Ovary (tissue), 9 donors: Measurements from ENCODE around the gene LCP1. TPM values are rescaled to one million over a fixed set of nuclear protein-coding genes. Genes with fewer than 3 reads are reported as not detected.

Experiments used
- DNase-seq, 5 donors: peaks; one replicate each; pipeline ENCODE4 v3.0.0-alpha.2; 2019 to 2020
- H3K27ac ChIP-seq, 2 donors: fragments of 200-600 bp; one replicate each; pipeline versions ENCODE4 v1.5.1 to v1.8.0; 2019 to 2022
- H3K27me3 ChIP-seq: fragments of 200-600 bp; one replicate; pipeline ENCODE4 v1.8.0; 2022
- H3K36me3 ChIP-seq: fragments of 200-600 bp; sonication (generic); one replicate; pipeline ENCODE4 v1.5.1; 2019
- H3K4me1 ChIP-seq: one replicate; pipeline ENCODE4 v1.8.1; 2013; ENCODE audit warnings: mild to moderate bottlenecking, moderate library complexity; ENCODE audit not compliant: insufficient read depth
- H3K4me3 ChIP-seq: fragments of 200-600 bp; sonication (generic); one replicate; pipeline ENCODE4 v1.5.1; 2017
- H3K9me3 ChIP-seq, 2 donors: fragments of 200-600 bp in 1 of 2; sonication (generic) in 1 of 2; one replicate each; pipeline versions ENCODE4 v1.5.1 to v1.8.1; 2013 to 2019; ENCODE audit warnings: mild to moderate bottlenecking in 1 of 2, moderate library complexity in 1 of 2
- CTCF ChIP-seq, 3 donors: fragments of 450-650 bp in 2 of 3; fragments of 200-600 bp in 1 of 3; IDR thresholded peaks; one replicate each; pipeline versions ENCODE4 v1.5.1 to v1.8.0; 2016 to 2022; ENCODE audit warnings: antibody characterized with exemption in 3 of 3, mild to moderate bottlenecking in 1 of 3
- EP300 ChIP-seq: sonication (generic); formaldehyde crosslinking; IDR thresholded peaks from one replicate; pipeline ENCODE4 v1.6.1; 2017; ENCODE audit warnings: antibody characterized with exemption
- POLR2A ChIP-seq: fragments of 450-650 bp; IDR thresholded peaks from one replicate; pipeline ENCODE4 v1.6.1; 2017; ENCODE audit warnings: antibody characterized with exemption, mild to moderate bottlenecking, moderate library complexity
- WGBS, 3 donors: extraction: QIAGEN DNeasy Blood & Tissue Kit in 1 of 3; methylation state at CpG; one replicate each; pipeline versions ENCODE4 v1.1.5 to v1.1.7; 2013 to 2017; 5-methylcytosine and 5-hydroxymethylcytosine counted together
- intact Hi-C, 4 donors: fragments of 100-400 bp; cut with DNase I; formaldehyde crosslinking; loops; one replicate each; pipeline versions ENCODE4 v1.11.0 to v1.15.1; 2022 to 2023
- polyA plus RNA-seq, 2 donors: library from polyadenylated mRNA; stranded (reverse); fragments of 200-250 nt in 1 of 2; fragments of 350-450 nt in 1 of 2; fragmentation: Illumina TruSeq in 1 of 2; extraction: RNeasy Lipid Tissue Mini Kit (QIAGEN cat#74804) in 1 of 2; gene quantifications; one replicate each; pipeline ENCODE4 v1.2.3, GENCODE V29; 2013 to 2014
- total RNA-seq, 7 donors: library from RNA; depleted of rRNA in 2 of 7; stranded (reverse); fragments of >200 nt in 2 of 7; fragmentation: NEBNext Ultra II Directional in 3 of 7; extraction: Animal tissue kit (Norgen Biotek cat#: 25700) in 3 of 7; gene quantifications; one replicate each; pipeline versions ENCODE4 v1.1.0 to v1.2.4, GENCODE V29; 2016 to 2023
- donor health status: DM: no; HTN: no; CAD: no; lungs with moderate emphysema.
- donor health status: DM: no; HTN: no; CAD: no.
- donor health status: Bipolar disorder and iron deficiency.
- donor health status: DM: yes; HTN: yes; CAD: no.
- donor health status: DM: no; HTN: no; CAD: no.
- donor health status: DM: yes; HTN: yes; CAD: no.

LCP1 gene
- total and polyA plus RNA-seq, 9 donors, result 5.7 to 56.9 (median 13.8) TPM

- Histone ChIP-seq H3K9me3 (no peaks in the 10 kb centered on the region), H3K36me3 (no peaks in the 10 kb centered on the region), H3K27ac (no peak overlapping the region), H3K4me1 (no peaks in the 10 kb centered on the region), H3K27me3 (no peaks in the 10 kb centered on the region), H3K4me3 (no peak overlapping the region)
- intact Hi-C loops, result no loop called here
- no peak for DNase-seq
- 78 to 85% (median 79%) methylated on average over 7 of the region's 7 CpGs for WGBS, 3 donors
- TF ChIP-seq EP300, result no peak
- no peak for TF ChIP-seq POLR2A
These were observed 54.5 kb downstream of the LCP1 start for GRCh38 chr13:46127358-46128023.

GRCh38 chr13:46126552-46127357, 55.2 kb downstream of the LCP1 start:
- H3K27ac ChIP-seq, result no peak overlapping the region
- H3K27me3 ChIP-seq, result no peaks in the 10 kb centered on the region
- DNase-seq, result peak in 3 of 5 donors; percentile 22 to 62 (median 27)
- intact Hi-C loops, result no loop called here
- H3K36me3 ChIP-seq, result no peaks in the 10 kb centered on the region
- no peak overlapping the region for H3K4me3 ChIP-seq
- TF ChIP-seq CTCF (IDR thresholded peaks at IDR 0.05), result peak in 1 of 3 donors; percentile 7
- no peak for TF ChIP-seq POLR2A
- no peaks in the 10 kb centered on the region for H3K4me1 ChIP-seq
- no peaks in the 10 kb centered on the region for H3K9me3 ChIP-seq
- WGBS, 3 donors, result 51 to 53% (median 53%) methylated on average over 6 of the region's 6 CpGs

GRCh38 chr13:46126056-46126455, 55.9 kb downstream of the LCP1 start:
- WGBS, 3 donors, result 50 to 64% (median 52%) methylated on average over 2 of the region's 2 CpGs
- H3K27ac ChIP-seq, result no peak overlapping the region
- no peaks in the 10 kb centered on the region for H3K4me1 ChIP-seq

GRCh38 chr13:46124967-46125933, 56.7 kb downstream of the LCP1 start:
- intact Hi-C loops, result no loop called here
- whole genome bisulfite sequencing, 3 donors, result 56 to 65% (median 58%) methylated on average over 11 of the region's 11 CpGs
- H3K4me3 ChIP-seq, result no peak overlapping the region

More at GRCh38 chr13:46126056-46126455, 55.9 kb downstream of the LCP1 start:
- TF ChIP-seq CTCF (IDR thresholded peaks at IDR 0.05) (no peak), POLR2A (no peak), EP300 (no peak)
- intact Hi-C loops, result no loop called here
- no peaks in the 10 kb centered on the region for H3K36me3 ChIP-seq
- H3K27me3 ChIP-seq, result no peaks in the 10 kb centered on the region
- H3K4me3 ChIP-seq, result no peak overlapping the region
- no peaks in the 10 kb centered on the region for H3K9me3 ChIP-seq
- no peak for DNase-seq

GRCh38 chr13:46124531-46124966, 57.4 kb downstream of the LCP1 start:
- TF ChIP-seq CTCF (IDR thresholded peaks at IDR 0.05) (no peak), POLR2A (no peak), EP300 (no peak)
- no peak overlapping the region for H3K4me3 ChIP-seq
- no peaks in the 10 kb centered on the region for H3K4me1 ChIP-seq
- H3K36me3 ChIP-seq, result no peaks in the 10 kb centered on the region
- no peaks in the 10 kb centered on the region for H3K27me3 ChIP-seq
- H3K9me3 ChIP-seq, result no peaks in the 10 kb centered on the region
- no peak for DNase-seq
- 75 to 88% (median 84%) methylated on average over 10 of the region's 10 CpGs for WGBS, 3 donors
- H3K27ac ChIP-seq, result no peak overlapping the region
- intact Hi-C loops, result no loop called here

More at GRCh38 chr13:46124967-46125933, 56.7 kb downstream of the LCP1 start:
- no peak for TF ChIP-seq EP300
- no peaks in the 10 kb centered on the region for H3K9me3 ChIP-seq
- H3K27ac ChIP-seq, result no peak overlapping the region
- H3K4me1 ChIP-seq, result no peaks in the 10 kb centered on the region
- no peak for DNase-seq
- H3K27me3 ChIP-seq, result no peaks in the 10 kb centered on the region
- no peaks in the 10 kb centered on the region for H3K36me3 ChIP-seq
